ENCODE data around the gene CYB561D2. TPM values are rescaled to one million over a fixed set of nuclear protein-coding genes. Genes with fewer than 3 reads are reported as not detected.

CYB561D2 gene
- total RNA-seq, 4 donors from 2014 or later, result 5.4 to 12.4 (median 8.1) TPM

DNA sequence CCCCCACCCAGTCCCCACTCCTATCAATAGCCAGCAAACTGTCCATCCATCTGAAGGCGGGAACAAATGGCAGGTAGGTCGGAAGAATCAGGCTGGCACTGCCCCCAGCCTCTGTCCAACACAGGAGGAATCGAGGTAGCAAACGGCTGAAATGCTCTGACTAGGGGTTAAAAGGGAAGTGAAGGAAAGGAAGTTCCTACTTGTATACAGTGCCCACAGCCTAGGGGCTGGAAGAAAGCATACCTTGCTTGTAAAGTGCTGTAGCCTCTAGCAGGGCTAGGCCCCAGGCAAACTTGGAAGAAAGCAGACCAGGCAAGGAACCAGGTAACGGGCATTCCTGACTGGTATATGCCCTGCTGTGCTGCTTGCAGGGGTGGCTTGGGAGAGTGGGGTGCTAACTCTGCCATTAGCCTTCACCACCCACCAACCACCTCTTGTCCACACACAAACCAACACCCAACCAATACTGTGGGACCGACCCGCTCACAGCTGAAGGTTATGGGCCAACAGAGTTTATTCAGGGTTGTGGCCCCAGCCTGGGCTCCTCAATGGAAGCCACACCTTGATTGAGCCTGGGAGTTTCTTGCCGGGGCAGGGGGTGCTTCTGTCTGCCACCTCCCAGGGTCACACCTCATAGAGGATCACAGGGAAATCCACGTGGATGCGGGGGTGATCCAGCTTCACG lies 25.0 kb upstream of the CYB561D2 start:
- Histone ChIP-seq H3K27ac (replicated peaks in 1 of 4) (peak overlapping the region in 3 of 4 donors; percentile 93 to 95 (median 93)), H3K9me3 (no peaks in the 10 kb centered on the region), H3K36me3 (peaks cover 20 to 42% (median 37%) of the 10 kb centered on the region in 4 donors), H3K4me3 (no peak overlapping the region), H3K4me1 (peaks cover 34 to 71% (median 67%) of the 10 kb centered on the region in 4 donors), H3K27me3 (no peaks in the 10 kb centered on the region)
- TF ChIP-seq POLR2AphosphoS5 (IDR thresholded peaks at IDR 0.05) (no peak), POLR2A (IDR thresholded peaks at IDR 0.05; ENCODE audit: low read depth) (no peak), EP300 (IDR thresholded peaks at IDR 0.05) (no peak)
- TF ChIP-seq, protein P1, sequence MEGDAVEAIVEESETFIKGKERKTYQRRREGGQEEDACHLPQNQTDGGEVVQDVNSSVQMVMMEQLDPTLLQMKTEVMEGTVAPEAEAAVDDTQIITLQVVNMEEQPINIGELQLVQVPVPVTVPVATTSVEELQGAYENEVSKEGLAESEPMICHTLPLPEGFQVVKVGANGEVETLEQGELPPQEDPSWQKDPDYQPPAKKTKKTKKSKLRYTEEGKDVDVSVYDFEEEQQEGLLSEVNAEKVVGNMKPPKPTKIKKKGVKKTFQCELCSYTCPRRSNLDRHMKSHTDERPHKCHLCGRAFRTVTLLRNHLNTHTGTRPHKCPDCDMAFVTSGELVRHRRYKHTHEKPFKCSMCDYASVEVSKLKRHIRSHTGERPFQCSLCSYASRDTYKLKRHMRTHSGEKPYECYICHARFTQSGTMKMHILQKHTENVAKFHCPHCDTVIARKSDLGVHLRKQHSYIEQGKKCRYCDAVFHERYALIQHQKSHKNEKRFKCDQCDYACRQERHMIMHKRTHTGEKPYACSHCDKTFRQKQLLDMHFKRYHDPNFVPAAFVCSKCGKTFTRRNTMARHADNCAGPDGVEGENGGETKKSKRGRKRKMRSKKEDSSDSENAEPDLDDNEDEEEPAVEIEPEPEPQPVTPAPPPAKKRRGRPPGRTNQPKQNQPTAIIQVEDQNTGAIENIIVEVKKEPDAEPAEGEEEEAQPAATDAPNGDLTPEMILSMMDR (IDR thresholded peaks at IDR 0.05), result no peak
- intact Hi-C loops (cut with DNase I), result no loop called here
- no peak for DNase-seq (ENCODE audit: extremely low spot score)
- 85% methylated on average over 11 of the region's 11 CpGs for WGBS

DNA sequence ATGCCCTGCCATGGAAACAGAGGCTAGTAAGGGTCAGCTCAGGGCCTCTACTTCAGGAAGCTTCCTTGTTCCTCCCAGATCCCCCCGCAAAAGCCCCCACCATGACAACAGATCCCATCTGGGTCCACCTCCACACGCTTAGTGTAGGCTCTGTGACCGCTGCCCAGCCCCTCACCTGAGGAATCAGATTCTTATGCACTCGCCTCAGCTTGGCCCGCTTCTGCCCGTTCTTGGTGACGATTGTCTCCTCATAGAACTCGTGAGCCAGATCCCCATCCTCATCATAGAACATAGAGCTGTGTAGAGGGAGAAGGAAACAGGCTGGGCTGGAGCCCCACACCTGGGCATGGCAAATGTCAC lies 24.5 kb upstream of the CYB561D2 start:
- Histone ChIP-seq H3K27ac (replicated peaks in 1 of 4) (peak overlapping the region in 1 of 4 donors; percentile 95), H3K36me3 (peaks cover 25 to 47% (median 42%) of the 10 kb centered on the region in 4 donors), H3K9me3 (no peaks in the 10 kb centered on the region), H3K4me1 (peaks cover 33 to 70% (median 65%) of the 10 kb centered on the region in 4 donors), H3K27me3 (no peaks in the 10 kb centered on the region), H3K4me3 (no peak overlapping the region)
- no peak for DNase-seq (ENCODE audit: extremely low spot score)
- 88% methylated on average over 8 of the region's 8 CpGs for WGBS
- TF ChIP-seq POLR2AphosphoS5 (IDR thresholded peaks at IDR 0.05), result no peak
- TF ChIP-seq POLR2A (IDR thresholded peaks at IDR 0.05; ENCODE audit: low read depth), result no peak
- no peak for TF ChIP-seq EP300 (IDR thresholded peaks at IDR 0.05)
- TF ChIP-seq, protein P1 (IDR thresholded peaks at IDR 0.05), result no peak
- intact Hi-C loops (cut with DNase I), result no loop called here

DNA sequence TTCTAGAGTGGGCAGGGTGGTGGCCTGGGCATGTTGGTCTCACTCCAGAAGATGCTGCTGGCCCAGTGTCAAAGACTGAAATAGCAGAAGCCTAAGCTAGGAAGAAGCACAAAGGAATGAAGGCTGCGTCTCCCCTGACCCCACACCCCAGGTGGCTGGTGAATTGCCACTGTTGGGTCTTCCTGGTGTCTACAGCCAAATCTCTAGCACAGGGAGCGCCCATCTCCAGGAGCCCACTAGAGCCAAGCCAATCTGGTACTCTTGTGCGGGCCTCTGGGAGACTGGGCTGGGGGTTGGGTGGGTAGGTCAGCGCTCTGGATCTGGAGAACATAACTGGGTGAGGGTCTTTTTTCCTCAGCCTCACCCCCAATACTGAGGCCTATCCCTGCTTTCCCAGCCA lies 23.5 kb upstream of the CYB561D2 start:
- TF ChIP-seq, protein P1 (IDR thresholded peaks at IDR 0.05), result no peak
- TF ChIP-seq EP300 (IDR thresholded peaks at IDR 0.05), result no peak
- TF ChIP-seq POLR2A (IDR thresholded peaks at IDR 0.05; ENCODE audit: low read depth), result no peak
- TF ChIP-seq POLR2AphosphoS5 (IDR thresholded peaks at IDR 0.05), result no peak
- no peaks in the 10 kb centered on the region for H3K27me3 ChIP-seq
- DNase-seq (ENCODE audit: extremely low spot score), result no peak
- intact Hi-C loops (cut with DNase I), result no loop called here
- H3K27ac ChIP-seq (replicated peaks in 1 of 4), result peak overlapping the region; percentile 83 to 93 (median 92)
- no peaks in the 10 kb centered on the region for H3K9me3 ChIP-seq
- peaks cover 38 to 68% (median 60%) of the 10 kb centered on the region in 4 donors for H3K4me1 ChIP-seq
- 66% methylated on average over 4 of the region's 4 CpGs for WGBS
- H3K36me3 ChIP-seq, result peaks cover 34 to 57% (median 52%) of the 10 kb centered on the region in 4 donors
- H3K4me3 ChIP-seq, result peak overlapping the region; percentile 85 to 100 (median 98)

DNA sequence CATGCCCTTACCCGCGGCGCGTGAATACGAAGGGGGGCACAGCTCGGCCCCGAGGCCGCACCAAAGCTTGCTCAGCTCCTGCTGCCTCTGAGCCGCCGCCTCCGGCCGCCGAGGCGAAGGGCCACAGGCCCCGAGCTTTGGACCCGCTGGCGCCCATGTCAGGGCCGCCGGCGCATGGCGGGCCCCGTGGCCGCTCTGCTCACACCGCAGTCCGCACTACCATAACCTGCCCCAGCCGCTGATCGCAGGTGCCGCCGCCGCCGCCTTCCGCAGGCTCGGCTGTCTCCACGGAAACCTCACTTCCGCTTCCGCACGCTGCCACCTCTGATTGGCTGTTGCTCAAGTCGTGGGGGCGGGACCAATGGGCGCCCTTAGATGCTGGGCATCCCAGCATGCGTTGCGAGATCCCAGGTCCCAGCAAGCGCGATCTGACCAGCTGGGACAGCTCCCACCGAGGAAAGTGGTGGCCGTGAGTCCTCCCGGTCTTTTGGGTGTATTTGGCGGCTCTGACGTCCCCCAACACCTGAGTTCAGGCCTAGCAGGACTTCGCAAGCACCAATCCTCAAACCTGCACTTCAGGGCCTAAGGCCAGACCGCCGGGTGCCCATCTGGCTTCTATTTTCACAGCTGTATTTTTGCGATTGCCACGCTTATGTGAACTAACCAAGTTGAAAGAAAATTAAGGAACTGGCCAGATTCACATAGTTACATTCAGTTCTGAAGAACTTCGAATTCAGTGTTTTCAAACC lies 22.5 kb upstream of the CYB561D2 start, which contains the start of gene TUSC2:
Gene TUSC2, minus strand, starts transcription at position 281 of the 749 bp plus-strand sequence. Its CDS starts 124 bp downstream, at position 157.
- Histone ChIP-seq H3K27ac (replicated peaks in 1 of 4) (peak within 1 kb of the TSS; percentile 83 to 93 (median 92)), H3K4me3 (peak within 1 kb of the TSS; percentile 85 to 100 (median 98)), H3K27me3 (no peaks in the 10 kb centered on the region), H3K4me1 (peaks cover 48 to 68% (median 62%) of the 10 kb centered on the region in 4 donors), H3K36me3 (peaks cover 34 to 67% (median 56%) of the 10 kb centered on the region in 4 donors), H3K9me3 (no peaks in the 10 kb centered on the region)
- peak; percentile 99 for DNase-seq (ENCODE audit: extremely low spot score)
- TF ChIP-seq EP300 (IDR thresholded peaks at IDR 0.05), result no peak
- peak; percentile 96 to 97 for TF ChIP-seq POLR2AphosphoS5 (IDR thresholded peaks at IDR 0.05)
- TF ChIP-seq POLR2A (IDR thresholded peaks at IDR 0.05; ENCODE audit: low read depth), result peak; percentile 62
- TF ChIP-seq, protein P1 (IDR thresholded peaks at IDR 0.05), result peak in 1 of 3 experiments; percentile 20
- intact Hi-C loops (cut with DNase I), result no loop called here
- WGBS, result 9% methylated on average over 15 of the region's 55 CpGs

Data from esophagus muscularis mucosa (tissue), 4 donors.